CD4-positive, alpha-beta T cell (primary cell): ENCODE measurements around the gene DLEU7. TPM values are rescaled to one million over a fixed set of nuclear protein-coding genes. Genes with fewer than 3 reads are reported as not detected.

Source experiments
- ATAC-seq: fragments of 200-7000 bp; cut with Tn5 transposase; one replicate; pipeline ENCODE4 v1.10.0; 2022; ENCODE audit warnings: mild to moderate bottlenecking; ENCODE audit not compliant: poor library complexity
- CTCF ChIA-PET: fragments of 350-600 bp; sonication (Branson Sonifier 250); formaldehyde crosslinking; loops from one replicate; lab custom pipeline; 2021; ENCODE audit warnings: antibody characterized with exemption, inconsistent platforms; lab: Charles Lee
- POLR2A ChIA-PET: fragments of 350-600 bp; sonication (Branson Sonifier 250); formaldehyde crosslinking; loops from one replicate; lab custom pipeline; 2021; ENCODE audit warnings: antibody characterized with exemption, inconsistent platforms; lab: Charles Lee
- DNase-seq, 14 experiments: peaks; one replicate each; pipeline ENCODE4 v3.0.0-alpha.2; 2013 to 2020; ENCODE audit warnings: mixed read lengths in 2 of 14
- H3K27ac ChIP-seq, 2 donors: one replicate each; pipeline versions ENCODE4 v1.5.1 to v1.7.0; 2013; ENCODE audit warnings: low read length in 2 of 2, low read depth in 1 of 2, mild to moderate bottlenecking in 1 of 2
- H3K27me3 ChIP-seq, 2 experiments: 1 replicate in 1 of 2; 2 replicates in 1 of 2; pipeline versions ENCODE4 v1.6.1 to v1.7.0; 2013; ENCODE audit warnings: low read length in 2 of 2, control low read depth in 1 of 2, mild to moderate bottlenecking in 1 of 2, moderate library complexity in 1 of 2; ENCODE audit not compliant: insufficient read depth in 2 of 2, control insufficient read depth in 1 of 2
- H3K36me3 ChIP-seq: one replicate; pipeline ENCODE4 v1.6.1; 2013; ENCODE audit warnings: low read length, control low read depth; ENCODE audit not compliant: insufficient read depth
- H3K4me1 ChIP-seq: one replicate; pipeline ENCODE4 v1.6.1; 2013; ENCODE audit warnings: low read length, control low read depth; ENCODE audit not compliant: insufficient read depth
- H3K4me3 ChIP-seq: one replicate; pipeline ENCODE4 v1.5.1; 2013; ENCODE audit warnings: mild to moderate bottlenecking, low read length, moderate library complexity
- H3K9me3 ChIP-seq, 2 experiments: 1 replicate in 1 of 2; 2 replicates in 1 of 2; pipeline versions ENCODE4 v1.6.1 to v1.7.0; 2013; ENCODE audit warnings: low read length in 2 of 2, mild to moderate bottlenecking in 2 of 2, control low read depth in 1 of 2, moderate library complexity in 1 of 2; ENCODE audit not compliant: control insufficient read depth in 1 of 2, insufficient read depth in 1 of 2
- H3K27ac Mint-ChIP-seq: one replicate; pipeline ENCODE4 v1.8.0; 2020; ENCODE audit warnings: mixed read lengths
- H3K27me3 Mint-ChIP-seq: one replicate; pipeline ENCODE4 v1.8.0; 2021; ENCODE audit warnings: mixed read lengths
- H3K36me3 Mint-ChIP-seq: one replicate; pipeline ENCODE4 v1.8.0; 2021; ENCODE audit warnings: low read depth, mixed read lengths
- H3K4me1 Mint-ChIP-seq: one replicate; pipeline ENCODE4 v1.8.0; 2021; ENCODE audit warnings: low read depth, mixed read lengths
- H3K4me3 Mint-ChIP-seq: one replicate; pipeline ENCODE4 v1.8.0; 2020; ENCODE audit warnings: mild to moderate bottlenecking, mixed read lengths
- H3K9me3 Mint-ChIP-seq: one replicate; pipeline ENCODE4 v1.8.0; 2020; ENCODE audit warnings: mixed read lengths
- CTCF ChIP-seq: fragments of 200-600 bp; IDR thresholded peaks from one replicate; pipeline ENCODE4 v1.8.0; 2022; ENCODE audit warnings: antibody characterized with exemption, mild to moderate bottlenecking
- intact Hi-C, 2 experiments: fragments of 100-400 bp; cut with DNase I in 1 of 2; cut with micrococcal nuclease in 1 of 2; formaldehyde crosslinking; loops; one replicate each; pipeline versions ENCODE4 v1.15.1 to v1.9.0; 2023 to 2025; cut with DNase I, micrococcal nuclease
- total RNA-seq, 174 experiments: library from RNA in 2 of 174; stranded (reverse) in 2 of 174; gene quantifications; one replicate each; pipeline ENCODE4 v1.2.3 and lab custom pipeline; 2021 to 2026

DLEU7 gene
- total RNA-seq, 2 experiments from 2014 or later: not detected

GRCh38 chr13:50838031-50838430, 5.5 kb downstream of the DLEU7 start:
- no peak for TF ChIP-seq CTCF
- POLR2A ChIA-PET: no interaction called here
- H3K27me3 Mint-ChIP-seq: peaks cover 12% of the 10 kb centered on the region

GRCh38 chr13:50831512-50831911, 12.0 kb downstream of the DLEU7 start:
- intact Hi-C loops: no loop called here
- H3K9me3 Mint-ChIP-seq: peaks cover 6% of the 10 kb centered on the region
- Histone ChIP-seq H3K27ac (no peak overlapping the region), H3K9me3 (no peaks in the 10 kb centered on the region), H3K36me3 (no peaks in the 10 kb centered on the region), H3K4me3 (no peak overlapping the region), H3K27me3 (no peaks in the 10 kb centered on the region), H3K4me1 (no peaks in the 10 kb centered on the region)
- no peak overlapping the region for H3K27ac Mint-ChIP-seq
- H3K4me1 Mint-ChIP-seq: no peaks in the 10 kb centered on the region
- ChIA-PET CTCF (interaction anchor here (1.3 kb wide), 2 partner anchors 10 to 49 kb away, joined by 3 read pairs; no protein-coding TSS in a partner anchor), POLR2A (no interaction called here)
- H3K27me3 Mint-ChIP-seq: no peaks in the 10 kb centered on the region
- TF ChIP-seq CTCF: no peak
- H3K36me3 Mint-ChIP-seq: no peaks in the 10 kb centered on the region
- H3K4me3 Mint-ChIP-seq: no peak overlapping the region
- DNase-seq: no peak
- ATAC-seq: no peak

More at GRCh38 chr13:50838031-50838430, 5.5 kb downstream of the DLEU7 start:
- Histone ChIP-seq H3K27ac (no peak overlapping the region), H3K4me3 (no peak overlapping the region), H3K36me3 (no peaks in the 10 kb centered on the region), H3K27me3 (peaks cover 7 to 9% of the 10 kb centered on the region in 2 experiments), H3K9me3 (peaks cover 0 to 3% of the 10 kb centered on the region in 2 experiments), H3K4me1 (peaks cover 4% of the 10 kb centered on the region)
- Mint-ChIP-seq H3K4me3 (no peak overlapping the region), H3K4me1 (no peaks in the 10 kb centered on the region), H3K27ac (no peak overlapping the region), H3K36me3 (no peaks in the 10 kb centered on the region), H3K9me3 (peaks cover 6% of the 10 kb centered on the region)
- no peak for DNase-seq
- ATAC-seq: no peak
- CTCF ChIA-PET: no interaction called here
- intact Hi-C loops: no loop called here

- Histone ChIP-seq H3K4me1 (no peaks in the 10 kb centered on the region), H3K27me3 (no peaks in the 10 kb centered on the region), H3K36me3 (no peaks in the 10 kb centered on the region), H3K4me3 (no peak overlapping the region), H3K27ac (no peak overlapping the region), H3K9me3 (no peaks in the 10 kb centered on the region)
- ATAC-seq: no peak
- H3K27ac Mint-ChIP-seq: no peak overlapping the region
- POLR2A ChIA-PET: no interaction called here
- peaks cover 6% of the 10 kb centered on the region for H3K9me3 Mint-ChIP-seq
- CTCF ChIA-PET: interaction anchor here (1.4 kb wide), 1 partner anchor 54 kb away, joined by 3 read pairs; no protein-coding TSS in a partner anchor
- H3K4me3 Mint-ChIP-seq: no peak overlapping the region
- intact Hi-C loops: no loop called here
- H3K36me3 Mint-ChIP-seq: no peaks in the 10 kb centered on the region
- no peaks in the 10 kb centered on the region for H3K4me1 Mint-ChIP-seq
- H3K27me3 Mint-ChIP-seq: no peaks in the 10 kb centered on the region
- no peak for DNase-seq
- no peak for TF ChIP-seq CTCF
Observed at GRCh38 chr13:50829896-50830295, 13.6 kb downstream of the DLEU7 start.
